Neural progenitor cell (in vitro differentiated cells): ENCODE measurements around the gene IL2RA.
"Not testable (repeated sequence)": the region's sequence is repeated elsewhere in the genome, so short reads cannot be mapped to it uniquely, and the experiment has no call there.

ENCODE experiments used
- CTCF ChIP-seq: fragments of 200-600 bp; sonication (generic); IDR thresholded peaks from 2 replicates; pipeline ENCODE4 v1.5.1; 2017; ENCODE audit warnings: antibody characterized with exemption, mild to moderate bottlenecking
- EZH2 ChIP-seq: fragments of 200-600 bp; sonication (generic); IDR thresholded peaks from 2 replicates; pipeline ENCODE4 v1.6.1; 2017; ENCODE audit warnings: antibody characterized with exemption, mild to moderate bottlenecking, moderate library complexity

GRCh38 chr10:6107616-6108015, 45.4 kb upstream of the IL2RA start:
- not testable (repeated sequence) for TF ChIP-seq CTCF, EZH2
